Stimulated activated naive CD4-positive, alpha-beta T cell (primary cell): ENCODE results near the gene TREH.
"Not testable (repeated sequence)": the region's sequence is repeated elsewhere in the genome, so short reads cannot be mapped to it uniquely, and the experiment has no call there.

ENCODE experiments used
- DNase-seq, 6 experiments: peaks; one replicate each; lab custom pipeline; 2025; lab: John Stamatoyannopoulos, UW

The TREH gene

GRCh38 chr11:118697346-118697745 is 17.9 kb upstream of the TREH start:
- no peak for DNase-seq

GRCh38 chr11:118696673-118697226 is 17.3 kb upstream of the TREH start:
- DNase-seq: no peak

- DNase-seq: no peak
Measured at GRCh38 chr11:118694771-118695170, 15.3 kb upstream of the TREH start.

GRCh38 chr11:118694185-118694584 is 14.7 kb upstream of the TREH start:
- no peak for DNase-seq

- peak in 3 of 6 experiments; percentile 14 to 22 (median 16) for DNase-seq
Measured at GRCh38 chr11:118691926-118692830, 12.7 kb upstream of the TREH start.

GRCh38 chr11:118690553-118691304 is 11.3 kb upstream of the TREH start:
- DNase-seq: no peak

DNA sequence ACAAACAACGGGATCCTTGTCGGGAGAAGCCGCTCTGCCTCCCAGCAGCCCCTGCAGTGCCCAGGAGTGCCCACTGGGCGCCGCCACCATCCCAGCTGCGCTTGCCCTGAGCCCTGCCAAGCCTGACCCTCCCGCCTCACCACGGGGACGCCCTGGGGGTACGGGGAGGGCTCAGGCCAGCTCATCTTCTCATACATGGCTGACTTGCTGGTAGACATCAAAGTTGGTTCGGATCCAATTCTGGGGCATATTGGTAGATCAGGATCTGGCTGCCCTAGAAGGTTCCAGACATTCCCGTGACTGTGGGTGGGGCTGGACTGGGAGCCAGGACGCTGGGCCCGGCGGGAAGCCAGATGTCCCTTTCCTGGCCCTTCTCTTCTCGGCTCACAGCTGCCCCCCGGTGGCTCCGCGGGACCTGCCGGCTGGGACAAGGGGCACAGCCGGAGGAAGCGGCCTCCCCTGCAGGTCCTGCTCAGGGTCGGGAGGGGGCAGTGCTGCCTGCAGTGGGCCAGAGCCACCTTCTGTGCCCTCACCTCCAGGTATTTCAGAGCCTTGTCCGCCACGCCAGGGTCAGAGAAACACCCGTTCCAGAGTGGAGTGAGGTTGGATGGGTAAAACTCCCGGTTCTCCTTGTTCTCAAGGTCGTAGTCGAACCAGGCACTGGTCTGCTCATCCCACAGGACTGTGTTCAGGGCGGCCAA is 10.6 kb upstream of the TREH start:
- DNase-seq: peak; percentile 70 to 86 (median 74)

GRCh38 chr11:118689503-118689851 is 10.0 kb upstream of the TREH start:
- DNase-seq: no peak

DNA sequence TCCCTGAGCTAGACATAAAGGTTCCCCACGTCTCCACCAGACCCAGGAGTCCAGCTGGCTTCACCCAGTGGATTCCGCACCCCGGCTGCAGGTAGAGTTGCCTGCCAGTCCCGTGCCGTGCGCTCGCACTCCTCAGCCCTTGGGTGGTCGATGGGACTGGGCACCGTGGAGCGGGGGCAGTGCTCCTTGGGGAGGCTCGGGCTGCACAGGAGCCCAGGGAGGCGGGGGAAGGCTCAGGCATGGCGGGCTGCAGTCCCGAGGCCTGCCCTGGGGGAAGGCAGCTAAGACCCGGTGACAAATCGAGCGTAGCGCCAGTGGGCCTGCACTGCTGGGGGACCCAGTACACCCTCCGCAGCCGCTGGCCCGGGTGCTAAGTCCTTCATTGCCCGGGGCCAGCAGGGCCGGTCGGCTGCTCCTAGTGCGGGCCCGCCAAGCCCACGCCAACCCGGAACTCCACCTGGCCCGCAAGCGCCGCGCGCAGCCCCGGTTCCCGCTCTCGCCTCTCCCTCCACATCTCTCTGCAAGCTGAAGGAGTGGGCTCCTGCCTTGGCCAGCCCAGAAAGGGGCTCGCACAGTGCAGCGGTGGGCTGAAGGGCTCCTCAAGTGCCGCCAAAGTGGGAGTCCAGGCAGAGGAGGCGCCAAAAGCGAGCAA is 9.5 kb upstream of the TREH start:
- DNase-seq: no peak

DNA sequence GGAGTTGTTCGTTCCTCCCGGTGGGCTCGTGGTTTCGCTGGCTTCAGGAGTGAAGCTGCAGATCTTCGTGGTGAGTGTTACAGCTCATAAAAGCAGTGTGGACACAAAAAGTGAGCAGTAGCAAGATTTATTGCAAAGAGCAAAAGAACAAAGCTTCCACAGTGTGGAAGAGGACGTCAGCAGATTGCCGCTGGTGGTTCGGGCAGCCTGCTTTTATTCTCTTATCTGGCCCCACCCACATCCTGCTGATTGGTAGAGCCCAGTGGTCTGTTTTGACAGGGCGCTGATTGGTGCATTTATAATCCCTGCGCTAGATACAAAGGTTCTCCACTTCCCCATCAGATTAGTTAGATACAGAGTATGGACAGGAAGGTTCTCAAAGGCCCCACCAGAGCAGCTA is 8.9 kb upstream of the TREH start:
- DNase-seq: peak in 3 of 6 experiments; percentile 16 to 23 (median 19)

- DNase-seq: no peak
Measured at GRCh38 chr11:118687906-118688305, 8.5 kb upstream of the TREH start.

GRCh38 chr11:118684187-118684586 is 4.7 kb upstream of the TREH start:
- DNase-seq: no peak

GRCh38 chr11:118682939-118683338 is 3.5 kb upstream of the TREH start:
- DNase-seq: not testable (repeated sequence)

DNA sequence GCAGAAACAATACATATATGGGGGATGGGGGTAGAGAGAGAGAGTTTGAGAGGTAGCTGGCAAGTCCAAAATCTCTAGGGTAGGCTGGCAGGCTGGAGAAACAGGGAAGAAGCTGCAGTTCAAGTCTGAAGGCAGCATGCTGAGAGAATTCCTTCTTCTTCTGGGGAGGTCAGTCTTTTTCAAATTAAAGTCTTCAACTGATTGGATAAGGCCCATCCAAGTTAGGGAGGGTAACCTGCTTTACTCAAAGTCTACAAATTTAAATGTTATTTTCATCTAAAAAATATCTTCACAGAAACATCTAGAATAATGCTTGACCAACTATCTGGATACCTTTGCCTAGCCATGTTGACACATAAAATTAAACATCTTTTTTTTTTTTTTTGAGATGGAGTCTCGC is 2.9 kb upstream of the TREH start:
- DNase-seq: no peak

DNA sequence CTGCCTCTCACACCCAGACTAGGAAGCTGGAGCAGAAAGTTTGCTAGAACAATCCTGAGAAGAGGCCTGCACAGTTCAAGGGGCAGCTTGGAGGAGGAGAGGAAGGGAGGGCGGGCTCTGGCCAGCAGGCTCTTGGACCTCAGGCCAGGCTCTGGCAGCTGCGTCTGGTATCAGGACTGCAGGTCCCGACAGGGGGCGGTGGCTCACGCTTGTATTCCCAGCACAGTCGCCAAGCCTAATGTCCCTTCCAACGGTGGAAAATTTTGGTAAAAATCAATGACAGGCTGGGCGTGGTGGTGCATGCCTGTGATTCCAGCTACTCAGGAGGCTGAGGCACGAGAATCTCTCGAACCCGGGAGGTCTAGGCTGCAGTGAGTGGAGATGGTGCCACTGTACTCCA is 542 bp downstream of the TREH start:
- DNase-seq: not testable (repeated sequence)

DNA sequence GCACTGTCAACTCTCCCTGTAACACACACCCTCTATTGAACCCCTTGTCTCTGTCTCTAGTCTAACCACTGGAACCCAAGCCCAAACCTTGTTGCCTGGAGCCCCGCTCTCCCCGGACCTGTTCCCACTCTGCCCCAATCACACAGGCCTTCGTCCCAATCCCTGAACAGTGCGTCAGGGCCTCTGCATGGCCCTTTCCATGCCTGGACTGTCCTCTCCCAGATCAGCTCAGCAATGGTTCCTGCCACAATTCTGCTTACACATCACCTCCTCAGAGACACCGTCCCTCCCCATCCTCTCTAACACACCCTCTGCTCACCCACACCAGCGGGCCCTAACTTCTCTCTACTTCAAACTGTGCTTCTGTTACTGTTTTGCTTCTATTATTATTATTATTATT is 1.5 kb downstream of the TREH start:
- DNase-seq: no peak

DNA sequence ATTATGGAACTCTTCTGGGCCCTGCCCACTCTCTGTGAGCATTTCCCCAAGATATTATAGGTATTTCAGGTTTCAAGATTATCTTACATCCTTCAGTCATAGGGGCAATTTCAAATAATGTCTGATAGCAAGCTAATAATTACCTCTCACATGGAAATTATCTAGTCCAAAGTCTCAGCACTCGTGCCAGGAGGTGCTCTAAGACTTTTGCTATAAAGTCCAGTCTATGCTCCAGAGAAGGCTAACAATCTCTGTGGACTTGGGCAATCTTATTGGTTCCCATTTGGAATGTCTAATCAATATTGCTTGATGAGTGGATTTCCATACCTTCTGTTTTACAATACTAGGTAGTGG is 5.4 kb downstream of the TREH start:
- DNase-seq: no peak

GRCh38 chr11:118673361-118674081 is 5.9 kb downstream of the TREH start:
- no peak for DNase-seq

DNA sequence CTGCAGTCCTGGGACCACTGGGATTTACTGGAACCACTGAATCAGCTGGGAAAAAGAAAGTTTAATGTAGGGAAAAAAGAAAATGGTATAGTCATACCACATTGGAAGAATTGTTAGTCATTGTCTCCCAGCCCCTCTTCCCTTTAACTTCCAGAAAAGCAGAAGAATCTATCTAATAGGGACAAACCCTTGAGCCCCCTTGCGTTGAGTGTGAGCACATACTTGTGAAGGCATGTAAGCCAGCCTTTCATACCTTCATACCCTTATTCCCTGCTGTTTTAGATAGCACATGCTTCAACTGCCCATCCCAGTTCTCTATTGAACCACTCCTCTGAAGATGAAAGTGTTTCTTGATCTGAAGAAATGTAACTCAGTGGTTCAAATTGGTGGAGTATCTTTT is 6.6 kb downstream of the TREH start:
- DNase-seq: no peak

DNA sequence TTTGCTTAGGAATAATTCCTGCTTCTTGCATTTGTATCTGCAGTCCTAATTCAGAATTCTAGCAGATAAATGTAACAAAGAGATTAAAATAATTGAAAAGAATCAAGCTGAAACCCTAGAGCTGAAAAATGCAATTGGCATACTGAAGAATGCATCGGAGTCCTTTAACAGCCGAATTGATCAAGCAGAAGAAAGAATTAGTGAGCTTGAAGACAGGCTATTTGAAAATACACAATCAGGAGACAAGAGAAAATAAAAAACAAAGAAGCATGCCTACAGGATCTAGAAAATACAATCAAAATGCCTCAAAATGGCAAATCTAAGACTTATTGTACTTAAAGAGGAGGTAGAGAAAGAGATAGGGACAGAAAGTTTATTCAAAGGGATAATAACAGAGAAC is 8.2 kb downstream of the TREH start:
- no peak for DNase-seq

GRCh38 chr11:118670063-118670462 is 9.4 kb downstream of the TREH start:
- no peak for DNase-seq
